Measurements from ENCODE around the gene AARSD1.
"Not testable (repeated sequence)": the region's sequence is repeated elsewhere in the genome, so short reads cannot be mapped to it uniquely, and the experiment has no call there.

The AARSD1 gene

GRCh38 chr17:42964161-42964932, at the start of gene AARSD1:
Gene AARSD1 (minus strand): TSS chr17:42964454. CDS start chr17:42964440, 14 bp downstream.
- peak; percentile 89 for DNase-seq

- no peak for DNase-seq
These were observed 49.0 kb upstream of the AARSD1 start for GRCh38 chr17:43013296-43013695.

- no peak for DNase-seq
These were observed 47.6 kb upstream of the AARSD1 start for GRCh38 chr17:43011728-43012472.

- no peak for DNase-seq
These were observed 46.5 kb upstream of the AARSD1 start for GRCh38 chr17:43010667-43011308.

- peak; percentile 30 for DNase-seq
These were observed 42.6 kb upstream of the AARSD1 start, which contains the start of gene IFI35 for GRCh38 chr17:43006639-43007551. Gene IFI35 (plus strand): TSS chr17:43006784. CDS start chr17:43006948, 164 bp downstream.

GRCh38 chr17:43003542-43004172, 39.4 kb upstream of the AARSD1 start:
- DNase-seq = no peak

GRCh38 chr17:43000894-43001293, 36.6 kb upstream of the AARSD1 start:
- DNase-seq = not testable (repeated sequence)

- DNase-seq = no peak
These were observed 34.8 kb upstream of the AARSD1 start for GRCh38 chr17:42999003-42999525.

- peak; percentile 99 for DNase-seq
These were observed 34.0 kb upstream of the AARSD1 start, which contains the start of gene RPL27 for GRCh38 chr17:42997984-42998938. Gene RPL27 (plus strand): TSS chr17:42998419. CDS start chr17:42998751, 332 bp downstream.

- DNase-seq = no peak
These were observed 33.2 kb upstream of the AARSD1 start for GRCh38 chr17:42997390-42997983.

GRCh38 chr17:42993913-42994312, 29.7 kb upstream of the AARSD1 start:
- DNase-seq = not testable (repeated sequence)

GRCh38 chr17:42992872-42993271, 28.6 kb upstream of the AARSD1 start:
- DNase-seq = no peak

GRCh38 chr17:42991471-42991870, 27.2 kb upstream of the AARSD1 start:
- DNase-seq = no peak

GRCh38 chr17:42989726-42990652, 25.7 kb upstream of the AARSD1 start:
- DNase-seq = no peak

- no peak for DNase-seq
These were observed 24.9 kb upstream of the AARSD1 start for GRCh38 chr17:42989141-42989540.

GRCh38 chr17:42985225-42985624, 21.0 kb upstream of the AARSD1 start:
- DNase-seq = no peak

- no peak for DNase-seq
These were observed 18.0 kb upstream of the AARSD1 start for GRCh38 chr17:42982266-42982665.

GRCh38 chr17:42980766-42981397, 16.6 kb upstream of the AARSD1 start:
- no peak for DNase-seq
